Muscle of leg (tissue), 11 donors: ENCODE measurements around the gene PTMS. TPM values are rescaled to one million over a fixed set of nuclear protein-coding genes. Genes with fewer than 3 reads are reported as not detected.
A peak's percentile ranks its signal among the peaks of the same experiment; 100 is the strongest.

Experiments used
- DNase-seq: peaks from one replicate; pipeline ENCODE4 v3.0.0; 2013
- H3K27ac ChIP-seq: one replicate; pipeline ENCODE4 v1.5.1; 2013; ENCODE audit warnings: mild to moderate bottlenecking, low read length, control low read depth
- H3K27me3 ChIP-seq: one replicate; pipeline ENCODE4 v1.6.1; 2013; ENCODE audit warnings: low read length; ENCODE audit not compliant: control insufficient read depth, insufficient read depth
- H3K36me3 ChIP-seq: one replicate; pipeline ENCODE4 v1.6.1; 2013; ENCODE audit warnings: low read length; ENCODE audit not compliant: control insufficient read depth, insufficient read depth
- H3K4me1 ChIP-seq: one replicate; pipeline ENCODE4 v1.6.1; 2013; ENCODE audit warnings: low read length; ENCODE audit not compliant: control insufficient read depth, insufficient read depth
- H3K4me3 ChIP-seq: one replicate; pipeline ENCODE4 v1.5.1; 2013; ENCODE audit warnings: low read length, control low read depth
- H3K9me3 ChIP-seq: replicated peaks from 2 replicates; pipeline ENCODE4 v1.6.1; 2013; ENCODE audit warnings: low read depth, low read length; ENCODE audit not compliant: control insufficient read depth
- WGBS: methylation state at CpG from one replicate; pipeline ENCODE4 v1.1.5; 2013; ENCODE audit warnings: missing lambda C conversion rate; ENCODE audit not compliant: insufficient coverage; 5-methylcytosine and 5-hydroxymethylcytosine counted together
- polyA plus RNA-seq, 8 donors: library from polyadenylated mRNA; unstranded; fragments of 120-200 nt; gene quantifications; one replicate each; pipeline versions ENCODE4 v1.2.1 to v1.2.3, GENCODE V29; 2013; ENCODE audit warnings: inconsistent platforms in 1 of 8, low replicate concordance in 1 of 8; ENCODE audit not compliant: insufficient read length in 8 of 8, insufficient read depth in 1 of 8
- total RNA-seq: library from RNA; stranded (reverse); fragments of 120-200 nt; gene quantifications from one replicate; pipeline ENCODE4 v1.2.4, GENCODE V29; 2013

Gene PTMS
- total and polyA plus RNA-seq, 9 donors: 87.5 to 529 (median 482) TPM

GRCh38 chr12:6751767-6752166, 14.4 kb upstream of the PTMS start:
- Histone ChIP-seq H3K9me3 (no peaks in the 10 kb centered on the region), H3K4me1 (peaks cover 19% of the 10 kb centered on the region), H3K27ac (peak overlapping the region; percentile 100), H3K4me3 (peak overlapping the region; percentile 100), H3K36me3 (peaks cover 53% of the 10 kb centered on the region), H3K27me3 (no peaks in the 10 kb centered on the region)
- DNase-seq: no peak
- WGBS: 55% methylated on average over 2 of the region's 7 CpGs

- DNase-seq: peak; percentile 79
- 2% methylated on average over 22 of the region's 24 CpGs for WGBS
Measured at GRCh38 chr12:6752167-6752920, 13.8 kb upstream of the PTMS start.

GRCh38 chr12:6752921-6753771, 13.0 kb upstream of the PTMS start, which contains the start of gene MLF2:
MLF2 (minus strand) TSS chr12:6753141; CDS start chr12:6752334, 807 bp downstream.
- under 1% methylated on average over 42 of the region's 62 CpGs for WGBS
- no peaks in the 10 kb centered on the region for H3K9me3 ChIP-seq
- DNase-seq: peak; percentile 99
- H3K27me3 ChIP-seq: no peaks in the 10 kb centered on the region
- peaks cover 19% of the 10 kb centered on the region for H3K4me1 ChIP-seq
- H3K4me3 ChIP-seq: peak within 1 kb of the TSS; percentile 100
- peak within 1 kb of the TSS; percentile 100 for H3K27ac ChIP-seq
- peaks cover 39% of the 10 kb centered on the region for H3K36me3 ChIP-seq

More at GRCh38 chr12:6752167-6752920, 13.8 kb upstream of the PTMS start:
- no peaks in the 10 kb centered on the region for H3K9me3 ChIP-seq
- H3K4me3 ChIP-seq: peak overlapping the region; percentile 100
- H3K27ac ChIP-seq: peak overlapping the region; percentile 100
- H3K36me3 ChIP-seq: peaks cover 48% of the 10 kb centered on the region
- H3K4me1 ChIP-seq: peaks cover 19% of the 10 kb centered on the region
- H3K27me3 ChIP-seq: no peaks in the 10 kb centered on the region

- no peak for DNase-seq
- H3K9me3 ChIP-seq: no peaks in the 10 kb centered on the region
- WGBS: 17% methylated on average over 1 of the region's 7 CpGs
- H3K36me3 ChIP-seq: peaks cover 32% of the 10 kb centered on the region
- H3K4me3 ChIP-seq: peak overlapping the region; percentile 100
- peaks cover 23% of the 10 kb centered on the region for H3K4me1 ChIP-seq
- H3K27me3 ChIP-seq: no peaks in the 10 kb centered on the region
- peak overlapping the region; percentile 100 for H3K27ac ChIP-seq
Measured at GRCh38 chr12:6753772-6754356, 12.3 kb upstream of the PTMS start.

- H3K9me3 ChIP-seq: no peaks in the 10 kb centered on the region
- H3K27ac ChIP-seq: peak overlapping the region; percentile 100
- peaks cover 27% of the 10 kb centered on the region for H3K36me3 ChIP-seq
- WGBS: 94% methylated on average over 2 of the region's 2 CpGs
- no peaks in the 10 kb centered on the region for H3K27me3 ChIP-seq
- H3K4me3 ChIP-seq: no peak overlapping the region
- DNase-seq: no peak
- peaks cover 23% of the 10 kb centered on the region for H3K4me1 ChIP-seq
Measured at GRCh38 chr12:6754411-6754810, 11.8 kb upstream of the PTMS start.

- WGBS: 65% methylated on average over 5 of the region's 8 CpGs
- no peak overlapping the region for H3K27ac ChIP-seq
Measured at GRCh38 chr12:6757028-6757690, 9.0 kb upstream of the PTMS start.

GRCh38 chr12:6758506-6759095, 7.6 kb upstream of the PTMS start:
- no peak overlapping the region for H3K27ac ChIP-seq
- H3K9me3 ChIP-seq: no peaks in the 10 kb centered on the region
- peaks cover 15% of the 10 kb centered on the region for H3K4me1 ChIP-seq
- no peaks in the 10 kb centered on the region for H3K27me3 ChIP-seq
- DNase-seq: no peak
- H3K4me3 ChIP-seq: no peak overlapping the region
- no peaks in the 10 kb centered on the region for H3K36me3 ChIP-seq
- WGBS: 56% methylated on average over 9 of the region's 9 CpGs

More at GRCh38 chr12:6757028-6757690, 9.0 kb upstream of the PTMS start:
- Histone ChIP-seq H3K27me3 (no peaks in the 10 kb centered on the region), H3K4me1 (peaks cover 14% of the 10 kb centered on the region), H3K36me3 (no peaks in the 10 kb centered on the region), H3K9me3 (no peaks in the 10 kb centered on the region), H3K4me3 (no peak overlapping the region)
- DNase-seq: no peak

- Histone ChIP-seq H3K36me3 (no peaks in the 10 kb centered on the region), H3K9me3 (no peaks in the 10 kb centered on the region), H3K27ac (no peak overlapping the region), H3K4me1 (peaks cover 21% of the 10 kb centered on the region), H3K4me3 (no peak overlapping the region), H3K27me3 (no peaks in the 10 kb centered on the region)
- no peak for DNase-seq
- 64% methylated on average over 5 of the region's 5 CpGs for WGBS
Measured at GRCh38 chr12:6759741-6760140, 6.4 kb upstream of the PTMS start.

GRCh38 chr12:6763380-6763779, 2.8 kb upstream of the PTMS start:
- H3K9me3 ChIP-seq: no peaks in the 10 kb centered on the region
- peaks cover 6% of the 10 kb centered on the region for H3K36me3 ChIP-seq
- peak overlapping the region; percentile 22 for H3K4me3 ChIP-seq
- WGBS: no CpG with 5 or more reads among the region's 4 CpGs
- peaks cover 2% of the 10 kb centered on the region for H3K27me3 ChIP-seq
- H3K4me1 ChIP-seq: peaks cover 40% of the 10 kb centered on the region
- DNase-seq: no peak
- peak overlapping the region; percentile 99 for H3K27ac ChIP-seq
